Neural progenitor cell (in vitro differentiated cells): ENCODE data around the gene GADL1. TPM values are rescaled to one million over a fixed set of nuclear protein-coding genes. Genes with fewer than 3 reads are reported as not detected.

Experiments used
- DNase-seq: peaks from one replicate; pipeline ENCODE4 v3.0.0-alpha.2; 2016; ENCODE audit warnings: low spot score
- H2AFZ ChIP-seq: fragments of 200-600 bp; sonication (generic); replicated peaks from 2 replicates; pipeline ENCODE4 v1.6.1; 2016; ENCODE audit warnings: antibody characterized with exemption
- H3F3A ChIP-seq: fragments of 200-600 bp; sonication (generic); 2 replicates; pipeline ENCODE4 v1.6.1; 2016; ENCODE audit warnings: antibody characterized with exemption, low read depth
- H3K27ac ChIP-seq: fragments of 200-600 bp; sonication (generic); 2 replicates; pipeline ENCODE4 v1.5.1; 2016; ENCODE audit warnings: mild to moderate bottlenecking
- H3K27me3 ChIP-seq: fragments of 200-600 bp; sonication (generic); 2 replicates; pipeline ENCODE4 v1.6.1; 2016; ENCODE audit warnings: mild to moderate bottlenecking, moderate library complexity
- H3K36me3 ChIP-seq: fragments of 200-600 bp; sonication (generic); 2 replicates; pipeline ENCODE4 v1.5.1; 2016
- H3K4me1 ChIP-seq: fragments of 200-600 bp; sonication (generic); 2 replicates; pipeline ENCODE4 v1.6.1; 2016; ENCODE audit warnings: mixed run types
- H3K4me2 ChIP-seq: fragments of 200-600 bp; sonication (generic); 2 replicates; pipeline ENCODE4 v1.6.1; 2016
- H3K4me3 ChIP-seq: fragments of 200-600 bp; sonication (generic); 2 replicates; pipeline ENCODE4 v1.5.1; 2016
- H3K79me2 ChIP-seq: fragments of 200-600 bp; sonication (generic); 2 replicates; pipeline ENCODE4 v1.6.1; 2016; ENCODE audit warnings: low read depth
- H3K9ac ChIP-seq: fragments of 200-600 bp; sonication (generic); 2 replicates; pipeline ENCODE4 v1.6.1; 2016
- H3K9me3 ChIP-seq: fragments of 200-600 bp; sonication (generic); 2 replicates; pipeline ENCODE4 v1.5.1; 2016; ENCODE audit warnings: low read depth
- H4K20me1 ChIP-seq: fragments of 200-600 bp; sonication (generic); 2 replicates; pipeline ENCODE4 v1.6.1; 2016; ENCODE audit warnings: low read depth
- H3K27ac Mint-ChIP-seq: 3 replicates; pipeline ENCODE4 v1.8.0; 2021; ENCODE audit warnings: mixed read lengths
- H3K27me3 Mint-ChIP-seq: 2 replicates; pipeline ENCODE4 v1.8.0; 2022; ENCODE audit warnings: low read depth, mild to moderate bottlenecking, inconsistent platforms, moderate library complexity, mixed read lengths; ENCODE audit not compliant: insufficient read depth
- H3K36me3 Mint-ChIP-seq: 3 replicates; pipeline ENCODE4 v1.8.0; 2021; ENCODE audit warnings: mixed read lengths
- H3K4me1 Mint-ChIP-seq: 3 replicates; pipeline ENCODE4 v1.8.0; 2021; ENCODE audit warnings: mixed read lengths
- H3K4me3 Mint-ChIP-seq: 3 replicates; pipeline ENCODE4 v1.8.0; 2021; ENCODE audit warnings: mild to moderate bottlenecking, moderate library complexity, mixed read lengths
- H3K9me3 Mint-ChIP-seq: 3 replicates; pipeline ENCODE4 v1.8.0; 2020; ENCODE audit warnings: mixed read lengths
- CTCF ChIP-seq: fragments of 200-600 bp; sonication (generic); IDR thresholded peaks from 2 replicates; pipeline ENCODE4 v1.5.1; 2017; ENCODE audit warnings: antibody characterized with exemption, mild to moderate bottlenecking
- EZH2 ChIP-seq: fragments of 200-600 bp; sonication (generic); IDR thresholded peaks from 2 replicates; pipeline ENCODE4 v1.6.1; 2017; ENCODE audit warnings: antibody characterized with exemption, mild to moderate bottlenecking, moderate library complexity
- EZH2phosphoT487 ChIP-seq: fragments of 200-600 bp; sonication (generic); IDR thresholded peaks from 2 replicates; pipeline ENCODE4 v1.6.1; 2017; ENCODE audit warnings: antibody characterized with exemption
- total RNA-seq: library from RNA; depleted of rRNA; stranded (reverse); fragments of >200 nt; gene quantifications from 2 replicates; pipeline ENCODE4 v1.2.3, GENCODE V29; 2015; ENCODE audit warnings: low replicate concordance

GADL1 gene
- total RNA-seq, 1 donor from 2014 or later = not detected

- Histone ChIP-seq H3K4me1 (no peaks in the 10 kb centered on the region), H3K9ac (no peak overlapping the region), H3F3A (no peaks in the 10 kb centered on the region), H3K27ac (no peak overlapping the region), H3K4me3 (no peak overlapping the region), H3K9me3 (no peaks in the 10 kb centered on the region), H2AFZ (no peak overlapping the region), H3K27me3 (no peaks in the 10 kb centered on the region), H3K79me2 (no peaks in the 10 kb centered on the region), H4K20me1 (no peaks in the 10 kb centered on the region), H3K36me3 (no peaks in the 10 kb centered on the region), H3K4me2 (no peak overlapping the region)
- H3K9me3 Mint-ChIP-seq = no peaks in the 10 kb centered on the region
- H3K27ac Mint-ChIP-seq = no peak overlapping the region
- no peaks in the 10 kb centered on the region for H3K27me3 Mint-ChIP-seq
- no peak for DNase-seq
- no peak overlapping the region for H3K4me3 Mint-ChIP-seq
- no peaks in the 10 kb centered on the region for H3K4me1 Mint-ChIP-seq
- no peaks in the 10 kb centered on the region for H3K36me3 Mint-ChIP-seq
- TF ChIP-seq CTCF (no peak), EZH2 (no peak)
These were observed 38.8 kb downstream of the GADL1 start for GRCh38 chr3:30855400-30856292.

- H3K27me3 ChIP-seq = no peaks in the 10 kb centered on the region
- H3K79me2 ChIP-seq = no peaks in the 10 kb centered on the region
- H3K4me1 Mint-ChIP-seq = peaks cover 6% of the 10 kb centered on the region
- DNase-seq = no peak
- TF ChIP-seq EZH2 (no peak), CTCF (no peak), EZH2phosphoT487 (no peak)
- no peaks in the 10 kb centered on the region for H3K9me3 ChIP-seq
- no peak overlapping the region for H3K9ac ChIP-seq
- no peak overlapping the region for H2AFZ ChIP-seq
- H3K4me3 Mint-ChIP-seq = no peak overlapping the region
- no peak overlapping the region for H3K27ac ChIP-seq
- H3K36me3 Mint-ChIP-seq = no peaks in the 10 kb centered on the region
- H3K36me3 ChIP-seq = no peaks in the 10 kb centered on the region
- no peaks in the 10 kb centered on the region for H3F3A ChIP-seq
- no peak overlapping the region for H3K27ac Mint-ChIP-seq
- no peaks in the 10 kb centered on the region for H4K20me1 ChIP-seq
- H3K27me3 Mint-ChIP-seq = no peaks in the 10 kb centered on the region
- no peaks in the 10 kb centered on the region for H3K4me1 ChIP-seq
- H3K9me3 Mint-ChIP-seq = no peaks in the 10 kb centered on the region
- H3K4me3 ChIP-seq = no peak overlapping the region
- no peak overlapping the region for H3K4me2 ChIP-seq
These were observed 41.6 kb downstream of the GADL1 start for GRCh38 chr3:30852833-30853232.

- no peaks in the 10 kb centered on the region for H3K4me1 ChIP-seq
- H2AFZ ChIP-seq = no peak overlapping the region
- peaks cover 12% of the 10 kb centered on the region for H3K4me1 Mint-ChIP-seq
- no peaks in the 10 kb centered on the region for H3F3A ChIP-seq
- H3K27ac Mint-ChIP-seq = no peak overlapping the region
- DNase-seq = no peak
- H3K4me3 ChIP-seq = no peak overlapping the region
- H3K9me3 ChIP-seq = no peaks in the 10 kb centered on the region
- no peak overlapping the region for H3K4me3 Mint-ChIP-seq
- no peaks in the 10 kb centered on the region for H3K36me3 Mint-ChIP-seq
- H3K9ac ChIP-seq = no peak overlapping the region
- no peaks in the 10 kb centered on the region for H3K79me2 ChIP-seq
- no peaks in the 10 kb centered on the region for H3K9me3 Mint-ChIP-seq
- TF ChIP-seq EZH2 (no peak), EZH2phosphoT487 (no peak), CTCF (no peak)
- H3K27me3 ChIP-seq = no peaks in the 10 kb centered on the region
- H3K36me3 ChIP-seq = no peaks in the 10 kb centered on the region
- H3K4me2 ChIP-seq = no peak overlapping the region
- H3K27me3 Mint-ChIP-seq = no peaks in the 10 kb centered on the region
- H3K27ac ChIP-seq = no peak overlapping the region
- H4K20me1 ChIP-seq = no peaks in the 10 kb centered on the region
These were observed 46.2 kb downstream of the GADL1 start for GRCh38 chr3:30848087-30848779.
